Osteoblast (primary cell): ENCODE measurements around the gene SLC5A10. TPM values are rescaled to one million over a fixed set of nuclear protein-coding genes. Genes with fewer than 3 reads are reported as not detected.
A peak's percentile ranks its signal among the peaks of the same experiment; 100 is the strongest.

Experiments
- DNase-seq: peaks from one replicate; pipeline ENCODE4 v3.0.0; 2011; ENCODE audit warnings: low spot score, mixed read lengths; ENCODE audit not compliant: insufficient read length; ENCODE audit errors: missing footprints
- H2AFZ ChIP-seq: 2 replicates; pipeline ENCODE4 v1.6.0; 2011; ENCODE audit warnings: mild to moderate bottlenecking, low read length
- H3K27ac ChIP-seq: 2 replicates; pipeline ENCODE4 v1.5.1; 2011; ENCODE audit warnings: mild to moderate bottlenecking, low read depth, low read length, moderate library complexity
- H3K27me3 ChIP-seq: 2 replicates; pipeline ENCODE4 v1.6.0; 2012; ENCODE audit warnings: mild to moderate bottlenecking, control low read depth, inconsistent platforms, low read length, moderate library complexity; ENCODE audit not compliant: insufficient read depth
- H3K36me3 ChIP-seq: 2 replicates; pipeline ENCODE4 v1.5.1; 2011; ENCODE audit warnings: mild to moderate bottlenecking, low read length, control low read depth, moderate library complexity; ENCODE audit not compliant: insufficient read depth
- H3K4me1 ChIP-seq: 2 replicates; pipeline ENCODE4 v1.5.1; 2011; ENCODE audit warnings: mild to moderate bottlenecking, low read length, control low read depth, moderate library complexity; ENCODE audit not compliant: insufficient read depth
- H3K4me2 ChIP-seq: 2 replicates; pipeline ENCODE4 v1.6.0; 2011; ENCODE audit warnings: mild to moderate bottlenecking, low read length; ENCODE audit not compliant: insufficient read depth
- H3K4me3 ChIP-seq: fragments of 200-600 bp; sonication (generic); 3 replicates; pipeline ENCODE4 v1.5.1; 2012; ENCODE audit warnings: mild to moderate bottlenecking, low read length, inconsistent platforms; ENCODE audit not compliant: insufficient read depth
- H3K79me2 ChIP-seq: 2 replicates; pipeline ENCODE4 v1.6.0; 2012; ENCODE audit warnings: mild to moderate bottlenecking, low read length, control low read depth, inconsistent platforms; ENCODE audit not compliant: insufficient read depth
- H3K9me3 ChIP-seq: 2 replicates; pipeline ENCODE4 v1.5.1; 2011; ENCODE audit warnings: low read depth, low read length, control low read depth
- H4K20me1 ChIP-seq: 2 replicates; pipeline ENCODE4 v1.6.0; 2012; ENCODE audit warnings: mild to moderate bottlenecking, low read length, control low read depth; ENCODE audit not compliant: insufficient read depth
- total RNA-seq: library from RNA; depleted of rRNA; stranded (reverse); fragments of >200 nt; gene quantifications from 2 replicates; pipeline ENCODE4 v1.2.3, GENCODE V29; 2012
- TF ChIP-seq, protein P1 (sequence below): IDR thresholded peaks from 2 replicates; pipeline ENCODE4 v1.5.1; 2011; ENCODE audit warnings: mild to moderate bottlenecking, low read depth, low read length, moderate library complexity; ENCODE audit errors: extremely low read depth

Gene SLC5A10
- total RNA-seq, 1 donor, result not detected

DNA sequence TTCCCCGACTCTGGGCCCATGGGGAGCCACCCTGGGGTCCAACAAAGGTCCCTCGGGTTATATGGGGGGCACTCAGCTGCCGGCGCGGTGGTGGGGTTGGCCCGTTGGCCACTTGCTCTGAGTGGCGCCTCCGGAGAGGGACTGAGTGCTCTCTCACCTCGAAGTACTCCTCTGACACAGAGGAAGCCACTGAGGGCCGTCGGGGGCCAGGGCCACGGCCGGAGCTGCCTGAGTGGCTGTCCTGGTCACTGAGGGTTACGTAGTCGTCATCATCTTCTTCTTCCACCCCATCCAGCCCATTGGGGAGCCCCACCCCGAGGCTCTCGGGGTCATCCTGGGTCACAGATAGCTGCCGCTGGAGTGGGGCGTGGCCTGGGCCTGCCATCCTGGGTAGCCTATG lies 25.7 kb downstream of the SLC5A10 start:
- no peaks in the 10 kb centered on the region for H3K9me3 ChIP-seq
- TF ChIP-seq, protein P1, sequence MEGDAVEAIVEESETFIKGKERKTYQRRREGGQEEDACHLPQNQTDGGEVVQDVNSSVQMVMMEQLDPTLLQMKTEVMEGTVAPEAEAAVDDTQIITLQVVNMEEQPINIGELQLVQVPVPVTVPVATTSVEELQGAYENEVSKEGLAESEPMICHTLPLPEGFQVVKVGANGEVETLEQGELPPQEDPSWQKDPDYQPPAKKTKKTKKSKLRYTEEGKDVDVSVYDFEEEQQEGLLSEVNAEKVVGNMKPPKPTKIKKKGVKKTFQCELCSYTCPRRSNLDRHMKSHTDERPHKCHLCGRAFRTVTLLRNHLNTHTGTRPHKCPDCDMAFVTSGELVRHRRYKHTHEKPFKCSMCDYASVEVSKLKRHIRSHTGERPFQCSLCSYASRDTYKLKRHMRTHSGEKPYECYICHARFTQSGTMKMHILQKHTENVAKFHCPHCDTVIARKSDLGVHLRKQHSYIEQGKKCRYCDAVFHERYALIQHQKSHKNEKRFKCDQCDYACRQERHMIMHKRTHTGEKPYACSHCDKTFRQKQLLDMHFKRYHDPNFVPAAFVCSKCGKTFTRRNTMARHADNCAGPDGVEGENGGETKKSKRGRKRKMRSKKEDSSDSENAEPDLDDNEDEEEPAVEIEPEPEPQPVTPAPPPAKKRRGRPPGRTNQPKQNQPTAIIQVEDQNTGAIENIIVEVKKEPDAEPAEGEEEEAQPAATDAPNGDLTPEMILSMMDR, result no peak
- no peak overlapping the region for H2AFZ ChIP-seq
- H3K4me2 ChIP-seq, result no peak overlapping the region
- H3K27ac ChIP-seq, result no peak overlapping the region
- H3K27me3 ChIP-seq, result no peaks in the 10 kb centered on the region
- peaks cover 22% of the 10 kb centered on the region for H3K4me1 ChIP-seq
- no peak for DNase-seq
- H4K20me1 ChIP-seq, result peaks cover 6% of the 10 kb centered on the region
- H3K79me2 ChIP-seq, result peaks cover 6% of the 10 kb centered on the region
- no peak overlapping the region for H3K4me3 ChIP-seq
- peaks cover 23% of the 10 kb centered on the region for H3K36me3 ChIP-seq

DNA sequence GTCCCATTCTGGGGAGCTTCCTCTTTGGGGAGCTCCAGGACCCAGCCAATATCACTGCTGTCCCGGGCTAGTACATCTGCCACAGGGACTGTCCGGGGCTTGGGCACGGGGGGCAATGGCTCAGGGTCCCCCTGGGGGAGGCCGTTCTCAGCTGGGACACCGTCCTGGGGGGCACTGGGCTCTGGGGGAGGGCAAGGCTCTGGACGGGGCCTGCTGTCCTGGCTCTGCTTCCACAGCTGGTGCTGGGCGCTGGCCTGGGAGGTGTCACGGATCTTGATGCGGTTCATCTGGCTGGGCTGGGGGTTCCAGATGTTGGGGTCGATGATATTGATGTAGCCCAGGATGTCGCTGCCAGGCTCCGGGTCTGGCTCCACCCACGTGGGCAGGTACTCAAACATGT lies 26.1 kb downstream of the SLC5A10 start:
- H3K4me1 ChIP-seq, result peaks cover 22% of the 10 kb centered on the region
- H3K4me3 ChIP-seq, result no peak overlapping the region
- no peak overlapping the region for H2AFZ ChIP-seq
- H3K27me3 ChIP-seq, result no peaks in the 10 kb centered on the region
- TF ChIP-seq, protein P1, result no peak
- H3K27ac ChIP-seq, result no peak overlapping the region
- peaks cover 22% of the 10 kb centered on the region for H3K36me3 ChIP-seq
- peaks cover 10% of the 10 kb centered on the region for H3K79me2 ChIP-seq
- peaks cover 6% of the 10 kb centered on the region for H4K20me1 ChIP-seq
- DNase-seq, result no peak
- no peak overlapping the region for H3K4me2 ChIP-seq
- H3K9me3 ChIP-seq, result no peaks in the 10 kb centered on the region

DNA sequence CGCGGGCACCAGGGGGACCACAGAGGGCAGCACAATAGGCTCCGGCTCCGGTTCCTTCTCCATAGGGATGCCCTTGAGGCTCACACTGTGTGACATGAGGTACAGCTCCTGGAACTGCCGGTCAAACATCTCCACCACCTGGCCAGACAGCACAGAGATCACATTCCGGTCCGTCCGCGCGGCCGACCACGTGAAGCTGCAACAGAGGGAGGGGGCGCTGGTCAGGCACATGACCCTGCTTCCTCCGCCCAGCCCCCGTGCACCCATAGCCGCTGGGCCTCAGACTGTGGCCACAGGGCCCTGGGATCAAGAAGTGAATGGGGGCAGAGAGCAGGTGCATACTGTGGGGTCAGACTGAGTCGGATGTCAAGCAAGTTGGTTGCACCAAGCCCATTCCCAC lies 26.7 kb downstream of the SLC5A10 start:
- peaks cover 10% of the 10 kb centered on the region for H3K79me2 ChIP-seq
- H4K20me1 ChIP-seq, result peaks cover 6% of the 10 kb centered on the region

DNA sequence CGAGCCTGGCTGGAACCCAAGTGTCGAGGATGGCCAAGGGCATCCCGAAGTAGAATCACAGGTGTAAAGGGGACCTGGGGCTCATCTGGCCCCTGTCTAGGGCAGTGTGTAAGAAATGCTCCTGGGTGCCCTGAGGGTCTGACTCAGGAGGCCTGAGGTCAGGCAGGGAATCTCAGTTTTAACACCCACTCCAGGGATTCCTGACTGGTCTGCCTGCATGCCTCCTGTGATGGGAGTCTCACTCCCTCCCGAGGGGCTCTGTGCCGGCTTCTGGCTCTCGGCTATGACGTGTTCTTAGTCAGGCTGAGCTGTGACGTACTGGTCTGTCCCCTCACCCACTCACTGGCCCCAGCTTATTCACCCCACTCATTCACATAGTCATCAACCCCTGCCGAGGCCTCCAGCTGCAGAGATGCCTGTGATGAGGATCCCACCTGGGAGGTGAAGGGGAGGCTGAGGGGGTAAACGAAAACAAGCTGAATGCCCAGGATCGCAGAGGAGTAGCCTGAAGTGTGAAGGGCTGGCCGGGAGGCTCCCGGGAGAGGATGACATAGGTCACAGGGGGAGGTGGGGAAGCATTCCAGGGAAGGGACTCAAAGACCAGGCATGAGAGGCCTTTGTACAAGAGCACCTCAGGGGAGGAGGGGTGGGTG lies 28.8 kb downstream of the SLC5A10 start:
- TF ChIP-seq, protein P1, result no peak
- Histone ChIP-seq H3K4me1 (peaks cover 17% of the 10 kb centered on the region), H3K79me2 (peaks cover 8% of the 10 kb centered on the region), H4K20me1 (no peaks in the 10 kb centered on the region), H3K27ac (peak overlapping the region; percentile 82), H3K4me3 (no peak overlapping the region), H3K36me3 (peaks cover 27% of the 10 kb centered on the region), H3K4me2 (peak overlapping the region; percentile 2), H3K9me3 (no peaks in the 10 kb centered on the region), H3K27me3 (no peaks in the 10 kb centered on the region), H2AFZ (no peak overlapping the region)
- DNase-seq, result peak; percentile 98

More for the DNA sequence above, 26.7 kb downstream of the SLC5A10 start:
- TF ChIP-seq, protein P1, result no peak
- peaks cover 22% of the 10 kb centered on the region for H3K4me1 ChIP-seq
- no peaks in the 10 kb centered on the region for H3K27me3 ChIP-seq
- H3K36me3 ChIP-seq, result peaks cover 21% of the 10 kb centered on the region
- no peak overlapping the region for H3K27ac ChIP-seq
- H3K4me3 ChIP-seq, result no peak overlapping the region
- no peaks in the 10 kb centered on the region for H3K9me3 ChIP-seq
- H2AFZ ChIP-seq, result no peak overlapping the region
- no peak for DNase-seq
- H3K4me2 ChIP-seq, result no peak overlapping the region
